ENCODE data around the gene TST. TPM values are rescaled to one million over a fixed set of nuclear protein-coding genes. Genes with fewer than 3 reads are reported as not detected.

Gene TST
- polyA plus RNA-seq, 2 of the 4 experiments (the other 2 are of a cell fraction): 43.2 to 50.1 TPM

- FAIRE-seq: no peak
- WGBS (ENCODE audit: missing lambda C conversion rate): 81% methylated on average over 10 of the region's 10 CpGs
- no peak for ATAC-seq
These were observed 6.3 kb upstream of the TST start for GRCh38 chr22:37025500-37026070.

GRCh38 chr22:37024339-37025157, 5.3 kb upstream of the TST start:
- no peak for DNase-seq (ENCODE audit: low read depth in 1 of 2, low spot score in 1 of 2)
- no peaks in the 10 kb centered on the region for H3K9me3 ChIP-seq
- no peak for FAIRE-seq
- peaks cover 46% of the 10 kb centered on the region for H3K4me1 ChIP-seq
- CTCF ChIA-PET: interaction anchor here (0.5 to 13.1 kb wide), 5 partner anchors 6 to 609 kb away, joined by 3 to 142 read pairs (median 3); no protein-coding TSS in a partner anchor
- peak overlapping the region in 1 of 2 experiments; percentile 99; a peak in 2 of 6 replicates for H3K27ac ChIP-seq
- WGBS (ENCODE audit: missing lambda C conversion rate): 93% methylated on average over 30 of the region's 71 CpGs
- POLR2A ChIA-PET: no interaction called here
- H3K4me3 ChIP-seq: no peak overlapping the region
- no peak for ATAC-seq
- no peak overlapping the region for H3K4me2 ChIP-seq
- TF ChIP-seq FOSB (CRISPR knock-in tag; IDR thresholded peaks at IDR 0.05) (no peak), RAD21 (conservative IDR thresholded peaks at IDR 0.05 in 1 of 2, IDR thresholded peaks at IDR 0.05 in 1 of 2) (no peak), CHD4 (IDR thresholded peaks at IDR 0.05; ENCODE audit: borderline replicate concordance) (no peak), HMGXB4 (CRISPR knock-in tag; IDR thresholded peaks at IDR 0.05; ENCODE audit: borderline replicate concordance) (no peak), SREBF2 (IDR thresholded peaks at IDR 0.05) (no peak), KDM1A (IDR thresholded peaks at IDR 0.05; ENCODE audit: low read depth) (no peak), E2F6 (IDR thresholded peaks at IDR 0.05; ENCODE audit: borderline replicate concordance, low read depth) (no peak), NR3C1 (IDR thresholded peaks at IDR 0.05) (no peak), PBX3 (IDR thresholded peaks at IDR 0.05) (no peak), RARB (CRISPR knock-in tag; IDR thresholded peaks at IDR 0.05) (no peak), HES2 (IDR thresholded peaks at IDR 0.05) (no peak), SMC3 (IDR thresholded peaks at IDR 0.05) (no peak), ATOH8 (CRISPR knock-in tag; IDR thresholded peaks at IDR 0.05; ENCODE audit: low read depth) (no peak), MAZ (IDR thresholded peaks at IDR 0.05; ENCODE audit: borderline replicate concordance, low read depth, low read length) (no peak), HDAC2 (IDR thresholded peaks at IDR 0.05) (no peak)

More at GRCh38 chr22:37025500-37026070, 6.3 kb upstream of the TST start:
- H3K4me1 ChIP-seq: peaks cover 54% of the 10 kb centered on the region
- H3K4me3 ChIP-seq: no peak overlapping the region
- no peaks in the 10 kb centered on the region for H3K9me3 ChIP-seq
- ChIA-PET CTCF (interaction anchor here (1.1 to 13.1 kb wide), 3 partner anchors 13 to 243 kb away, joined by 3 to 142 read pairs (median 3); no protein-coding TSS in a partner anchor), POLR2A (interaction anchor here (0.6 kb wide), 1 partner anchor 49 kb away, joined by 3 read pairs; no protein-coding TSS in a partner anchor)
- H3K27ac ChIP-seq: peak overlapping the region in 1 of 2 experiments; percentile 45; a peak in 1 of 6 replicates
- no peak for DNase-seq (ENCODE audit: low read depth in 1 of 2, low spot score in 1 of 2)
- H3K4me2 ChIP-seq: no peak overlapping the region
- no peak for TF ChIP-seq RNF2 (IDR thresholded peaks at IDR 0.05; ENCODE audit: borderline replicate concordance, low read depth)
- TF ChIP-seq ELK1 (IDR thresholded peaks at IDR 0.05; ENCODE audit: low read depth, low read length): no peak
- no peak for TF ChIP-seq BCL3 (IDR thresholded peaks at IDR 0.05)
- no peak for TF ChIP-seq JUNB (IDR thresholded peaks at IDR 0.05)
- no peak for TF ChIP-seq CHD2 (IDR thresholded peaks at IDR 0.05; ENCODE audit: low read length, partially characterized antibody)
- TF ChIP-seq JUN (IDR thresholded peaks at IDR 0.05): no peak
- no peak for TF ChIP-seq RARB (CRISPR knock-in tag; IDR thresholded peaks at IDR 0.05)
- TF ChIP-seq MAX (IDR thresholded peaks at IDR 0.05): no peak
- no peak for TF ChIP-seq RAD21 (conservative IDR thresholded peaks at IDR 0.05 in 1 of 2, IDR thresholded peaks at IDR 0.05 in 1 of 2)
- no peak for TF ChIP-seq MYC (IDR thresholded peaks at IDR 0.05; ENCODE audit: borderline replicate concordance, low read length)
- no peak for TF ChIP-seq NPAS2 (CRISPR knock-in tag; IDR thresholded peaks at IDR 0.05; ENCODE audit: borderline replicate concordance)
- TF ChIP-seq CEBPB (IDR thresholded peaks at IDR 0.05): no peak
- TF ChIP-seq NR3C1 (IDR thresholded peaks at IDR 0.05): no peak
- no peak for TF ChIP-seq HES2 (IDR thresholded peaks at IDR 0.05)
- no peak for TF ChIP-seq ZNF302 (CRISPR knock-in tag; IDR thresholded peaks at IDR 0.05)
- no peak for TF ChIP-seq BHLHE40 (IDR thresholded peaks at IDR 0.05; ENCODE audit: low read depth, low read length)
